GM21529 (cell line): ENCODE measurements around the gene TLCD2.
"Not testable (repeated sequence)": the region's sequence is repeated elsewhere in the genome, so short reads cannot be mapped to it uniquely, and the experiment has no call there.

Experiments used
- ATAC-seq: cut with Tn5 transposase; IDR thresholded peaks from one replicate; pipeline ENCODE4 v1.9.1; 2021; ENCODE audit not compliant: unreplicated experiment

Gene TLCD2

GRCh38 chr17:1718362-1719165 is 8.4 kb upstream of the TLCD2 start:
- ATAC-seq = no peak

DNA sequence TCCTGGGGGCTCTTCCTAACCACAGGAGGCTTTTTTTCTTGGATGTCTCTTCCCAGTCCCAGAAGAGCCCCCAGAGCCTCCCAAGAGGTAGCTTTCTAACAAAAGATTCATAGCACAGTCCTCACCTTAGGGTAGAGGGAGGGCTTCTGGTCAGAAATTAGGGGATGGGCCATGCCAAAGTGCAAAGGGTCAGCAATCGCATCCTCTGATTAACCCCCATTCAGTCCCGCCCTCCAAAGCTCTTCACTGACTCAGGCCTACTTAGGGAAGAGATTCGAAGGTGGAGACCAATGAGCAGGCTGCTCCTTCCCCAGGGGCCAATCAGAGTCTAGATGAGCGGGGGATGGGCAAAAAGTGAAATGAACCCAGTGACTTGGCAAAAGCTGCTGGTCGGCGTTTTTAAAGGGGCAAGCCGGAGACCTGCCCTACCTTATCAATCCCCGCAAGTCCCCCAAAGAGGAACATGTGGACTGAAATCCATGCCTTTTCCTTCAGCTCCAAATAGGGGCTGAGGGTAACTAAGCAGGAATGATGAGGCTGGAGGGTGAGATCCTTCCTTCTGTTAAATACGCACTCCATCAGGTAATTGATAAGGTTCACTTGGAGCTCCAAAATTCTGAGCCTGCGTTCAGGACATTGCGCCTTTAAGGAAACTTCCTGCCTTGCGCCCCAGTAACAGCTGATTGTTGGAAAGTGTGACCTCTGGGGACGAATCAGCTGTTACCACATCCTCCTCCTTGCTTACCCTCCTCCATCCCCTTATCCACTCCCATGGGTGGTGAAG is 6.9 kb upstream of the TLCD2 start:
- peak; percentile 42 for ATAC-seq

DNA sequence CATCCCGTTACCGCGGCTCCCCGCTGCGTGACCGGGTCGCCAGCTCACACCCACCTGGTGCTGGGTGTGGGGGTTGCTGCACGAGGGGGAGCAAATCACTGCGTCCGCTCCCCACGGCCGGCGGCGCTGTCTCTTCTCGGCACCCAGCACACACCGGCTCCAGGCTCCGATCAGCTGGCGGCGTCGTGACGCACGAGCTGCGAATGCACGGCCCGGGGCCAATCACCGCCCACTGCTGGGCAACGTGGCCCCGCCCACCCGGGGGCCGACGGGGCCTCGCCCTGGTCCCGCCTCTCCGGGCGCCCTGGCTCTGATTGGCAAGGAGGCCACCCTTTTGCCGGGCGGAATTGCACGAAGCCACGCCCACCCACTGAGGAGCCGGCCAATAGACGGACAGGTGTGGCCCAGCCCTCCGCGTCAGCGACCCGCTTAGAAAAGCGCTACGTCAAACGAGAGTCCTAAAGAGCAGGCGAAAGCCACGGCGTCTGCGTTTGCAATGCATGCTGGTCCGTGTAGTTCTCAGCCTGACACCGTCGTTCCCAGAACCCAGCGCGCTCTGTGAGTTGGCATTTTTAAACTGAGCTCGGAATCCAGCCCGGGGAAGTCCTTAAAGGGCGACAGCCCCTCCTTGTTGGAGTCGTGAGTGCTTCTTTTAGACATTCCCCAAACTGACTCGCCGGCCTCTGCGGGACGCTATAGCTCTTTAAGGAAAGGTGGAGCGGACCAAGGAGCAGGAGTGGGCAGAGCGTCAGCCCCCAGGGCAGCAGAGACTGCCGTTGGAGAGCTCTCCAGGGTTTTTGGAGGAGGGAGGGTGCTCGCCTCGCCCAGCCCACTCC is 6.1 kb upstream of the TLCD2 start:
- ATAC-seq = peak; percentile 73

DNA sequence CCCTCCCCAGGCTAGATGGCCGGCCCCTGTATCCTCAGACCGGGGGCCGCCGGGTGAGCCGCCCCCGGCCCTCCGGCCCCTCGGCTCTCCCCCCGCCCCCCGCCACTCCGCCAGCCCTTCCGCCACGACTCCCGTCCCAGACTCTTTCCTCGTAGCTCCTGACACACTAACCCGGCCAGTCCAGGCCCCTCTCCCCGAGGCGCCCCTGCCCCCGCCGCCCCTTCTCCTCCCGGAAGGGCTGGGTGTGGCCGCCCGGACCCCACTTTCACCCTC is 5.6 kb upstream of the TLCD2 start:
- no peak for ATAC-seq

DNA sequence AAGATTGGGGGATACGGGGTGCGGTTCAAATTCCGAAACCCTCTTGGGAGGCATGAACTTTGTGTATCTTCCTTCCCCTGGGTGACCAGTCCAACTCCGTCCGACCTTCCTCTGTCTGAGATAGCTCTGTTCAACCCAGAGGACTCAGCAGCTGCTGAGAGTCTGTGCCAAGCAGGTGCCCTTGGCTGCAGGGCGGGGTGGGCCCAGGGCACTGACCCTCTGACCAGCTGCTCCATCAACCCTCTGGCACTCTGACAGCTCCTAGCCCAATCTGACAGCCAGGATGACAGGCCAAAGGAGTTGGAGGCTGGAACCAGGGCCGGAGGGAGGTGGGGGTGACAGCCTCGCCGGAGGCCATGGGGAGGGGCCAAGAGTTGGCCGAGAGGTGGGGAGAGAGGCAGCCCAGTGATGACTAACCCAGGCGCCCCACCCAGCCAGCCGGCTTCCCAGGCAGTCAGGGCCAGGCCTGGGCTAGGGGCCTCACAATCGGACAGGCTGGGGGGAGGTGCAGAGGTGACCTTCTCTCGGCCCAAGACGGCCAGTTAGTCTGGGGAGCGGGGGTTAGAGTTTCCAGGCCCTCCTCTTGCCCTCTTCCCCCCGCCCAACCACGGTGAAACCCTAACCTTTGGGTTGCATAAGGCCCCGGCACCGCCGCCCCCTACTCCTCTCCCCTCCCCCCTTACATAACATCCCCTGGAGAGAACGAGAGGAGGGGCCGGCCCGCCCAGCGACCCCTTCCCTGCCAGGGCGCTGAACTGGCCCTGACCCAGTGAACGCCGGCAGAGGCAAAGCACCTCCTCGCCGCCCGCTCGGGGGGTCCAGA is 5.0 kb upstream of the TLCD2 start:
- no peak for ATAC-seq

DNA sequence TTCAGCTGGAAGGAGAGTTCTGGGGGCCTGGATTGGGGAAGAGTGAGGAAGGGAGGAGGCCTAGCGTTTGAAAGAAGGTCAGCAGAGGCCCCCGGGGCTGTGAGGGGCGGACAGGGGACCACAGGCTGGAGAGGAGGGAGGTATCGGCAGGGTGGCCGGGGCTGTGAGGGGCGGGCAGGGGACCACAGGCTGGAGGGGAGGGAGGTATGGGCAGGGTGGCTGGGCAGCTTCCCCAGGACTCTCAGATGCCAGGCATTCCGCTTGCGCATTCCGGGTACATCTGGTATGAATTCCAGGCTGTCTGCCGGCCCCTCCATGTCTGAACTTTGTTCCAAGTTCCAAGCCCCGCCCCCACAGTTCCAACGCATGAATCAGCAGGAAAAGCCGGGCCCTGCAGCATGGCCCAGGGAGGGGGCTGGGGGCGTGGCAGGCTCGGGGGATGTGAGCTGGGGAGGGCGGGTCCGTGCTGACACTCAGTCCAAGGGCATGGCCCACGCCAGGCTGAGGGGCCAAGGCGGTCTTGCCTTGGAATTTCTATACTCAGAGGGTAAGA is 4.3 kb upstream of the TLCD2 start:
- no peak for ATAC-seq

DNA sequence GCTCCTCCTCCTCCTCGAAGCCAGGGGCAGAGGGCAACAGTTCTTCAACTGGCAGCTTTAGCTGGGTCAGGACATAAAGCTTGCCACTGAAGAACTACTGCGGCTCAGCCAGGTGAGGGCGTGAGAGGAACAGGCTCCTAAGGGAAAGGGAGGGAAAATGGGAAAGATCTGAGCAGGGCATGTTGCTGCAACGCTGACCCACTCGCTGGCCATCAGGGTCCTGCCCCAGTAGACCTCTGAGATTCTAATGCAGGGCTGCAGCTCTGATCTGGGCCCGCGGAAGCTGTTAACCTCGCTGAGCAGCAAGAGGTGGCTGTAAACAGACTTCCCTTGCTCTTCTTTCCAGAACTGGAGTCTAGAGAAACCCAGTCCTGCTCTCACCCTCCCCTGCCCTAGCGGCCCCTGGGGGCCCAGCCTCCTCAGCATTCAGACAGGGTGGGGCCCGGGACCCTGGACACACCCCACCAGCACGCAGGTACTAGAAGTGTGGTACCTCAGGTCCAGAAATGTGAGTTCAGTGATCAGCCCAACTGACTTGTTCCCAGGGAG is 3.8 kb upstream of the TLCD2 start:
- ATAC-seq = no peak

DNA sequence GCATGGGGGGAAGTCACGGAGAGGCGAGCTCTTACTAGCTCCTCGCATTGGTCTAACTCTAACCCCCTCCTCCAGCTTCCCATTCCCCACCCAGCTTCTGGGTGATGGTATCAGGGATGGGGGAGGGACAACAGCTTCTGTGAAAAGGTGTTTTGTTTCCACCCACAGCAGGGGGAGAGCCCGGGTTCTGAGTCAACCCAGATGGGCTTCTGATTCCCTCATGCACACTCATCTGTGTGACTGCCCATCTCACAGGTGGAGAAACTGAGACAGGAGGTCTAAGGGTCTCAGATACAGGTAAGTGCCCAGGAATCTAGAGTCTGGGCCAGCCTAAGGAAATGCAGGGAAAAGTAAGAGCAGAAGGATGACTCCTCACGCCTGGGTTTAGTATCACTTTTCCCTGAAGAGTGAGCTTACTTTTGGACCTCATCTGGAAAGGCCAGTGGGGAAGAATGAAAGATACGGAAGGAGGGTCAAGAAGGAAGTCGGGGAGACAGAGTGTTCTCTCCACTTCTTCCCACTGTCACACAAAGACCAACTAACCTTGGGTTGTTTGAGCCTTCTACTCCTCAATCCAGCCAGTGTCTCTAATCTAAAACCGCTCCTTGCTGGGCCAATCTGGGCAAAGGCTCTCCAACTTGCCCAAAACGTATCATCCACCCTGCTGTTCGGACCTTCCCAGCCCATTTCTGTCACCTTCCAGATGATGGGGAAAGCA is 3.1 kb upstream of the TLCD2 start:
- no peak for ATAC-seq

DNA sequence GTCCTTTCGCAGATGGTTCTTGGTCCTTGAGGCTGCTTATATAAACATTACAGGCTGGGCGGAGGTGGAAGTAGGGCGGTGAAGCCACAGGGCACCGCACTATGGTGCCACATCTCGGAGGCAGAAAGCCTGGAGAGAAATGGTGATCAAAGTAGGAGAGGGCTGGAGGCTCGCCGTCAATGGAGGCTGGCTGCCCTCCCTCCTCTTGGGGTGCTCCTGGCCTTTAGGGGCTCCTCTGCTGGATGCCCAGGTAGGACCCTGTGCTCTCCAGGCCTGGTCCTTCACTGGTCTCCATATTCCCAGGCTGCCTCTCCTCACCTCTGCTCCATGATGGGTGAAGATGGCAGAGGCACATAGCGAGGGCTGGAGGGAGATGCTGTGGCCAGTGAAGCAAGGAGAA is 2.1 kb upstream of the TLCD2 start:
- ATAC-seq = no peak

DNA sequence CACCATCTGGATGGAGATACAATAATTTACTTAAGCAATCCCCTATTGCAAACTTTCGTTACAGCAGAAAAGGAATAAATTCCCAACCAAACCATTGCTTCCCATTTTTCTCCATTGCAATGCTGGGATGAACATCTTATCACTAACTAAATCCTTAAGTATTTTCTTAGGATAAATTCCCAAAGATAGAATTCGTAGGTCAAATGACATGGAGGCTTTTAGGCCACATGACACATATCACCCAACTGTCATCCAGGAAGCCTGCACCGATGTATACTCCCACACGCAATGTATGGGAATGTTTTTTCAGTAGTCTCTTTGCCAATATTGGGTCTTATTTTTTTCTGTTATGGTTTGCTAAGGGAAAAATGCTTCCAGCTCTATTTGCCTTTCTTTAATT is 1.6 kb upstream of the TLCD2 start:
- no peak for ATAC-seq

- ATAC-seq = no peak
Observed at GRCh38 chr17:1710807-1711553, 803 bp upstream of the TLCD2 start.

DNA sequence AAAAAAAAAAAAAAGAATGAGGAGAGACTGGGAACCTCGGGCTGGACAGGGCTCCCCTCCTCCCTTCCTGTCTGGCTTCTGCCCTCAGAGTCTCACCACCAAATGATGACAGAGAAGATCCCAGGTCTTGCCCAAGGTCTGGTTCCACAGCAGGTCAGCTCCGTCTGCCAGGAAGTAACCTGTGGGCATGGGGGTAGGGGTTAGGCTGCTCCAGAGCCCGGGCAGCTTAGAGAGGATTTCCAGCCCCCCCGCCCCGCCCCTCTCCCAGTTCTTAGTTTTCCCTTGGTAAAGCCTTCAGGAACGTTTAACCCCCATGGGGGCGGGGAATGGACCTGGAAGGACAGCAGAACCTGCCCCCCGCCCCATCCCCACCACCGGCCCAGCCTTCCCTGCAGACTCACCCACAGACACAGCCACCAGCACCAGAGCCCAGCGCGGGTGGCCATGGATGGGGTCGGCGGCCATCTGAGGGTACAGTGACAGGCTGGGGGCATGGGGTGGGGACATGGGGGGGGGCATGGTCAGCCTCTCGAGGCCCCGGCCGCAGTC is 700 bp downstream of the TLCD2 start:
- no peak for ATAC-seq

- ATAC-seq = not testable (repeated sequence)
Observed at GRCh38 chr17:1708791-1709346, 1.3 kb downstream of the TLCD2 start.

GRCh38 chr17:1707107-1707506 is 3.1 kb downstream of the TLCD2 start:
- no peak for ATAC-seq

- no peak for ATAC-seq
Observed at GRCh38 chr17:1705004-1705403, 5.2 kb downstream of the TLCD2 start.

DNA sequence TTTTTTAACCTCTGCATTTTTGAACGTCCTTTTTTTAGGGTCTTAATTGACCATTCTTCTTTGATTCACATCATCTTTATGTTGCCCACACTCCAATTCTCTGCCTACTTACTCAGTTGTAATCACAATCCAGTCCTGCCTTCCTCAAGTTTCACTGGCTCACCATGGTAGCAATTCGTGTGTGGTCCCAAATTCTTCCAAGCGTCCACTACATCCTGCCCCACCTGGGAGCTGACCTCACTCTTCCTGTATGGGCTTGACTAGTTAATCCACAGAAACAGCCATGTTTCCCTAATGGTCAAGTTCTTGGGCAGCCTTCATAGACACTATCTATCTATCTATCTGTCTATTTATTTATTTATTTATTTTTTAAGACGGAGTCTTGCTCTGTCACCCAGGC is 7.1 kb downstream of the TLCD2 start:
- ATAC-seq = no peak

GRCh38 chr17:1699891-1700290 is 10.3 kb downstream of the TLCD2 start:
- not testable (repeated sequence) for ATAC-seq

- no peak for ATAC-seq
Observed at GRCh38 chr17:1697681-1698080, 12.5 kb downstream of the TLCD2 start.
